Measurements from ENCODE around the gene DOLPP1.

DOLPP1 gene

GRCh38 chr9:129068110-129068509 is 12.8 kb upstream of the DOLPP1 start:
- no peak for DNase-seq

DNA sequence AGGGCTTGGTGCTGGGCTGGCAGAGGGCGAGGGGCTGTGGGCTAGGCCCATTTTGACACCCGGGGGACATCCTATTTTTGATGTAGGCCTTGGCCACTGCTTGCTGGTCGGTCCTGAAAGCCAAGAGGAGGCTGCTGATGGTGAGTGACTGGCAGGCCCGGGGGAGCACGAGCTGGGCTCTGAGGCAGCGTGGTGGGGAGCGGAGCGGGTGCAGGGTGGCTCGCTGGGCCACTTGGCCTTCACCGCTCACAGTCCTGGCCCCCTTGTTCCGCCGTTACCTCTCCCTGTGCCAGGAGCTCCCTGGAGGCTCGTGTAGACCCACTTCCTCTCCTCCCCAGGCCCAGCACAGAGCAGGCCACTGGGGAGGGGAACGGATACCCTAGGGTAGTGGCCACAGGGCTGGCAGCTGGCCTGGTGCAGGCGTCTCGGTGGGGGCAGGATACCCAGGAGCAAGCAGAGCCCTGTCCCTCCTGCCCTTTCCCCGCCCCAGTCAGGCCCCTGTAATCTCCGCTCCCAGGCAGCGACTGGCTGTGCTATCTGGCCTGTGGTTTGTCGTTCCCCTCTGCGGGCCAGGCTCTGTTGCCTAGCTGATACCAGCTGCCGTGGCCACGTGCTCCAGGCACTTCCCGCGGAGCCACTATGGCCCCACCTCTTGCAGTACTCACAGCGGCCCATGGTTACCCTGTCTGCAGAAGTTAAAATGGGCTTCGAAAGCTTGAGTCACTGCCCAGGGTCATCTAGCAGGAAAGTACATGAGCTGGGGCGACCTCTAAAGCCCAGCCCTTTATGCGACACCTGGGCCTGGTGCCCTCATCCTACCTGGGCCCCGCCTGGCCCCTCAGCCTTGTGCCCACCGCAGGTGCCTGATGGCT is 11.7 kb upstream of the DOLPP1 start:
- peak; percentile 22 for DNase-seq

DNA sequence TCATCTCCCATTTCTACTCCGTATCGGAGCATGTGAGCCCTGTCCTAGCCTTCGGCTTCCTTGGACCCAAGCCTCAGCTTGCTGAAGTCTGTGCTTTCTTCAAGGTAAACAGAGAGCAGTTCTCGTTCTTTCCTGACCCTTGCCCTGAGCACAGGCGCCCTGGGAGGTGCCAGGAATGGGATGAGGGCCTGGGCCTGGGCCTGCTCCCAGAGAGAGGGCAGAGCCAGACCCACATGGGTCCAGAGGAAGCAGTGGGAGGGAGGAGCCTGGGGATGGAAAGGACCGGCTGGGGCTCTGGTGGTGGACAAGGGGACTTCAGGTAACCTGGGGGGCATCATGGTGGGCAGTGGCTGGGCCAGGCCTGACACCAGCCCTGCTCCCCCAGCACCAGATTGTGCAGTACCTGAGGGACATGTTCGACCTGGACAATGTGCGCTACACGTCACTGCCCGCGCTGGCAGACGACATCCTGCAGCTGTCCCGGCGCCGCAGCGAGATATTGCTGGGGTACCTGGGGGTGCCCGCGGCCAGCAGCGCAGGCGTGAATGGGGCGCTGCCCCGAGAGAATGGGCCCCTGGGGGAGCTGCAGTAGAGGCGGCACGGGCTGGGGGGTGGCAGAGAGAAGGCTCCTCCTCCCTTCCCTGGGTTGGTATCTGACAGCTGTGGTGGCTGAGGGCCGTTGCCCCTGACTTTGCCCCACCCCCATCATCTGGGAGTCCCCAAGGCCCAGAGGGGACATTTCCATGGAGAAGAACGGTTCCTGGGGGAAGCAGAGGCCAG is 10.9 kb upstream of the DOLPP1 start:
- DNase-seq: no peak

DNA sequence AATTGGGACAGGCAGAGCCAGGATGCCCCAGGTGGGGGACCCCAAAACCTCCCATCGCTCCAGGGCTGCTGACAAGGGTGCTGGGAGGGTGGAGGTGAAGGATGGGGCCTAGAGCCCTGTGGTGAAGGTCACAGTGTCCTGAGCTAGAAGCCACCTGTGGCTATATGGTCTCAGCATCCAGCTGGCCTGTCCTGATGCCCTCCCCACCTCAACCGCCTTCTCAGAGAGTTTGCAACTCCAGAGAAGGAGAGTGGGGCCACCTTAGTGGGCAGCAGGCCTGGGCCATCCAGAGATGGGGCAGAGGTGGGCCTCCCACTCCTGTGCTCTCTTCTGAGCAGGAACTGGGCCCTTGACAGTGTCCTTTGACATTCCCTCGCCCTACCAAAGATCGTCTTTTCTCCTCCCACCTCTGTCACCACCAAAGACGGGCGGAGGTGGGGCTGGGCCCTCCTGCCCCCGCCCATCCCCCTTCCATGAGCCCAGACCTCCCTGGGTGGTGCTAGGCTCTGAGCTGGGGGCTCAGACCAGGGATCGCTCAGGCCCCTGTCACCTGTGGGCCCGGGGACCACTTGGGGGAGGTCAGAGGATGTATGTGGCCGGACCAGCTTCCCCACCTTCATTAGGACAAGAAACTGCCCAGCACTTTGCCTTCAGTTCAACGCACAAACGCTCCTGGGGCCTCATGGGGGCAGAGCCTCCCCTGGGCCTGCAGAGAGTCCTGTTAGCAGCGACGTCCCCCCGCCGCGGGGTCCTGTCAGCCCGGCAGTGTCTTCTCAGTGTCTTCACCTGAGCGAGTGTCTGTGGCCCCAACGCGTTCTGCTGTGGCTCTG is 10.0 kb upstream of the DOLPP1 start:
- DNase-seq: no peak

DNA sequence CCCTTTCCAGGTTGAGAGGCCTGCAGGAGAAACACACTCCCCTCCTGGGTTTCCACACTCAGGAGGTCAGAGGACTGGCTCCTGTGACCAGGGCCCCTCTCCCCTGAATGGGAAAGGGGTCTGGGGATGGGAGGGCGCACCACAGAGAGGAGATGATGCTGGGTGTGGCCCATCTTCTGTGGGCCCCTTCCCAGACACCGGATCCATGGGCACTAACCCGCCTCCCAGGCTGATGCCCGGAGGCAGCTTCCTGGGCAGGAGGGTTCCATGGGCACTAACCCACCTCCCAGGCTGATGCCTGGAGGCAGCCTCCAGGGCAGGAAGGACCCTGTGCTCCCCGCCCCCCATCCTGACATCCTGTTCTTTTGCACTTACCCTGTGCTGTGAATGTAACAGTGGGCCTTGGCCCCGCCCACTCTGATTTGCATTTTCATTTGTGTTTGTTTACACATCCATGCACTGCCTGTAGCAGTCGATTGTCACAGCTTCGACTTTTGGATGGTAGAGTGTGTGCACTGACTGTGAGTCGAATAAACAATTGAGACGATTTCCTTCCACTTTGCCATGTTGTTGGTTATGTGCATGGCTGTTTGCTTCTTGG is 9.3 kb upstream of the DOLPP1 start:
- no peak for DNase-seq

DNA sequence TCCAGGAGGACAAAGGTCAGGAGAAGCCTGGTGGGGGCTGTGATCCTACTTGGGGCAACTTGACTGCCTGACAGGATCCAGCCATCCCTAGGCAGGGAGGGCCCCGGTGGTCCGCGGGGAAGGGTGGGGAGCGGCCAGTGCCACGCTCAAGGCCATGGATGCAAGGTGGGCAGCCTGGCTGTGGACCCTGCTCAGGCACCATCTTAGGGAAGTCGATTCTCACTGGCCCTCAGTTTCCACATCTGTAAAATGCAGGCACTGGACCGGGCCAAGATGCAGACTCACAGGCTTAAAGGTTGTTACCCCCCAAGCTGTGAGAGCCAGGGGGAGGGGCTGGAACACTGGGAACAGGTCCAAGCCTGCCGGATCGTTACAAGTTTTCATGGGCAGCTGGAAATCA is 8.7 kb upstream of the DOLPP1 start:
- no peak for DNase-seq

DNA sequence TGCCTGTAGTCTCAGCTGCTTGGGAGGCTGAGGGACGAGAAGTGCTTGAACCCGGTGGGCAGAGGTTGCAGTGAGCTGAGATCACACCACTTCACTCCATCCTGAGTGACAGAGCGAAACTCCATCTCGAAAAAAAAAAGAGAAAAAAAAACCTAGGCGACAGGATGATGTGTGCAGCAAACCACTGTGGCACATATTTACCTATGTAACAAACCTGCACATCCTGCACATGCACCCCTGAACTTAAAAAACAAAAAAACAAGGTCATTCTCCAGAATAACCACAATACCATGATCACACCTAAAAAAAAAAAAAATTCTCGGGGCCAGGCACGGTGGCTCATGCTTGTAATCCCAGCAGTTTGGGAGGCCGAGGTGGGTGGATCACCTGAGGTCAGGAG is 7.5 kb upstream of the DOLPP1 start:
- no peak for DNase-seq

- no peak for DNase-seq
These were observed 6.8 kb upstream of the DOLPP1 start for GRCh38 chr9:129074106-129074505.

GRCh38 chr9:129075996-129076639 is 4.8 kb upstream of the DOLPP1 start:
- no peak for DNase-seq

GRCh38 chr9:129076640-129077037 is 4.3 kb upstream of the DOLPP1 start:
- DNase-seq: no peak

GRCh38 chr9:129077236-129077635 is 3.7 kb upstream of the DOLPP1 start:
- no peak for DNase-seq

GRCh38 chr9:129078691-129079503 is 2.0 kb upstream of the DOLPP1 start:
- no peak for DNase-seq

DNA sequence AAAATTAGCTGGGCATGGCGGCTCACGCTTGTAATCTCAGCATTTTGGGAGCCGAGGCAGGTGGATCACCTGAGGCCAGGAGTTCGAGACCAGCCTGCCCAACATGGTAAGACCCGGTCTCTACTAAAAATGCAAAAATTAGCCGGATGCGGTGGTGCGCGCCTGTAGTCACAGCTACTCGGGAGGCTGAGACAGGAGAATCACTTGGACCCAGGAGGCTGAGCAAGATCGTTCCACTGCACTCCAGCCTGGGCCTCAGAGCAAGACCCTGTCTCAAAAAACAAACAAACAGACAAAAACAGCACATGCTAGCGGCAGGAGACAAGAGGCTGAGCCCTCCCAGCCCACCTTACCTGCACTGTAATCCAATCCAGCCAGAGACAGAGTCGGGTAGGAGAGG is 1.1 kb upstream of the DOLPP1 start:
- DNase-seq: no peak

GRCh38 chr9:129080298-129080600 is 662 bp upstream of the DOLPP1 start:
- DNase-seq: no peak

DNA sequence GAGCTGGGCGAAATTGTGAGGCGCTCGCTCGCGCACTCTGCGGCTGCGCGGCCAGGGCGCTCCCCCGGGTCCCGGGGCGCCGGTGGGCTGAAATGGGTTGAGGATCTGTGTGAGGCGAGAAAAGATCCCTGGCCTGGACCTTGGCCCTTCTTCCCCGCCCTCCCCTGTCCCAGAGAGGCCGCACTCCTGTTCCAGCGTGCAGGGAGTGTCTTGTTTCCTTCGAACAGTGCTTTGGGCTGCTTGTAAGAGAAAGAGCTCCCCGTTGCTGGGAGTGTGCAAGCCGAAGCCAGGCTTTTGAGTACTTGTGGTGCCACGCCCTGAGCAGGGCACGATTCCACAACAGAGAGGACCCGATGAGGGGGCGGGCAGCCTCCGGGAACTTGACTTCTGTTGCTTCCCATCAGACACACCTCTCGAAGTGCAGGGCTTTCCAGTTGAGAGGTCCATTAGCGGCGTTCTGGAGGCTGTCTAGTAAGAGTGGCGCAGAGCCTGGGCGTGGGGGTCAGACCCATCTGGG is 535 bp downstream of the DOLPP1 start:
- DNase-seq: no peak

- DNase-seq: no peak
These were observed 3.2 kb downstream of the DOLPP1 start for GRCh38 chr9:129084087-129084486.

- DNase-seq: no peak
These were observed 8.3 kb downstream of the DOLPP1 start for GRCh38 chr9:129089246-129089645.

DNA sequence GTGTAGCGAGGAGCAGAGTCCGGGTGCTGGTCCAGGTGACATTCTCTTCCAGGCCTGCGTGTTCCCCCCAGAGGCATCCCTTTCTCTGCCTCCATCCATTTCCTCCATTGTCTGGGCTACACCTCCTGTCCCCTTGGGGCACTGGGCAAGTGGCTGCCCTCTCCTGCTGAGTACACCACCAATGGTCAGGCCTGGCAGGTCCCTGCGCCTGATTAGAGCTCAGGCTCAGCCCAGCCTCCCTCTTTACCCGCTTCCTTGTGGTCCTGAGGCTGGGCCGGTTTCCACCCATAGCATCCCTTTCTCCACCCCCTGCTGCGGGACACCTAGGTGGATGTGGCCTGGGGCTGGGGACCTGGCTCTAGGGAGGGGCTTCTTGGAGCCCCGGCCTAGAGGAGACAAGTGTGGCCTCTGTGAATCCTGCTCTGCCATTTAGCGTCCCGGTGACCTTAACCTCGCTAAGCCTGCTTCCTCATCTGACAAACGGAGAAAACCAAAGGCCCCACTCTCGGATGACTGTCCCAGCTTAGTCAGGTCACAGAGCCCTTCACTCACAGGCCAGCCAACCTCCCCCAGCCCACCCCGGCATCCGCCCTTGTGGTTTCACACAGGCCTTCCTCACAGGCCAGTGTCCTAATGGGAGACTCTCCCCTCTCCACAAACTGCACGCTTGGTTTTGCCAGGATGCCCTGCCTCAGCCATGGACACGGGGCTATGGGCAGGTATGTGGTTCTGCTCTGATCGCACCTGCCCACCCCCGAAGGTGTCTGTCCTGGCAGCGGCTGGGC is 12.9 kb downstream of the DOLPP1 start:
- DNase-seq: no peak

DNA sequence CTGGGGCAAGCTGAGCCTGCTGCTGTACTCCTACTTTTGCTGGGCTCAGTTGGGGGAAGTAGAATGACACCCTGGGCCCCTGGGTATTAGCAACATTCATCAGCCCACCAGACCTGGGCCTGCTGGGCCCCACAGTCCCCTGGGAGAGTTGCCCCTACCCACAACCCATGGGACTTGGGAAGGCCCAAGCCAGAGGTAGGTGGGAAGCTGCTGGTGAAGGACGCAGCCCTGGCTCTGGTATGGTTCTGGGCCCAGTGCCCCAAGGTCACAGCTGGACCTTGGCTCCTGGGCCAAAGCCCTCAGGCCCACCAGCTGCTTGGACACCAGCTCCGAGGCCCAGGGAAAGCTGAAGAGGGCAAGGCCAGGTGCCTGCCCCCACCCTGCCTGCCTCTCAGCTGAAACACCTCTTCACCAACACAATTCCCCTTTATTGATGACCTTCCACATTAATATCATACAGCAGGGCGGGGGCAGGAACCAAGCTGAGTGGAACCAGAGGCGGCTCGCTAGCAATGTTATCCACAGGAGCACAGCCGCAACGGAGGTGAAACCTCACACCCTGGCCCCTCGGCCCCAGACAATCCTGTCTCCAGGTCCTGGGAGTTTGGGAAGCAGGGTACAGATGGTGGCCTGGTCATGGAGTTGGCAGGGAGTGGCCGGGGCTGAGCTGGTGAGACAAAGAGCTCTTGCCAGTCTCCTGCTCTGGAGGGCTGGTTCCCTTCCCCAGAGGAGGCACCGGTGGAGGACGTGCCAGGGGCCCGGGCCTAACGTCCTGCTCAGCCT is 13.7 kb downstream of the DOLPP1 start:
- no peak for DNase-seq

DNA sequence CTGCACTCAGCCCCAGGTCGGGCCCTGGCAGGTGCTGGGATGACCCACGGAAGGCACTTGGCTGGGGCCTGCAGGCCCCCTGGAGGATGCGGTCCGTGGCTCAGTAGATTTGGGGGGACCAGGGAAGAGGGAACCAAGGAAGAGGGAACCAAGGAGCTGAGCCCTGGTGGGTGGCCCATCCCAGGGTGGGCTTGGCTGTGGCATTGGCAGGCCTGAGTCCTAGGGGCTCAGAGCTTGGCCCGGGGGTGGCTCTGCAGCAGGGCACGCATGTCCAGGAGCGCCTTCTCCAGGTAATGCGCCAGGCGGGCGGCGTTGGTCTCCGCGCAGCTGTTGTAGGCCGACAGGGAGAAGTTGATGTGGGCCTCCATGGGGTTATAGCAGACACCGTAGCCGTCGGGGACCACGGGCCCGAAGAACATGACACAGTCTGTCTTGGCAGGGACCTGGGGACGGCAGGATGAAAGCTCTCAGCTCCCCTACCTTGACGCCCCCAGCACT is 14.3 kb downstream of the DOLPP1 start:
- DNase-seq: no peak

All from activated T-cell treated with anti-CD3 and anti-CD28 coated beads for 4 hours (primary cell).